Breast epithelium (tissue), 4 donors: ENCODE measurements around the gene ECM1. TPM values are rescaled to one million over a fixed set of nuclear protein-coding genes. Genes with fewer than 3 reads are reported as not detected.

Experiments
- DNase-seq, 2 donors: peaks; one replicate each; pipeline ENCODE4 v3.0.0-alpha.2; 2019; ENCODE audit warnings: low spot score in 2 of 2
- H3K27ac ChIP-seq, 2 donors: fragments of 200-600 bp; sonication (generic) in 1 of 2; one replicate each; pipeline ENCODE4 v1.5.1; 2016 to 2019; ENCODE audit warnings: mild to moderate bottlenecking in 1 of 2
- H3K27me3 ChIP-seq, 2 donors: fragments of 200-600 bp; sonication (generic) in 1 of 2; one replicate each; pipeline versions ENCODE4 v1.5.1 to v1.6.0; 2017 to 2019; ENCODE audit warnings: control low read depth in 1 of 2, mild to moderate bottlenecking in 1 of 2
- H3K36me3 ChIP-seq: fragments of 200-600 bp; one replicate; pipeline ENCODE4 v1.5.1; 2019
- H3K4me1 ChIP-seq, 2 donors: fragments of 200-600 bp; sonication (generic); one replicate each; pipeline ENCODE4 v1.5.1; 2016 to 2019; ENCODE audit warnings: control low read depth in 1 of 2
- H3K4me3 ChIP-seq, 3 donors: fragments of 200-600 bp; sonication (generic); 1 replicate in 2 of 3; 2 replicates in 1 of 3; pipeline ENCODE4 v1.5.1; 2016 to 2019; ENCODE audit warnings: mild to moderate bottlenecking in 3 of 3, moderate library complexity in 2 of 3
- H3K9me3 ChIP-seq, 2 donors: fragments of 200-600 bp; sonication (generic) in 1 of 2; one replicate each; pipeline ENCODE4 v1.5.1; 2016 to 2019; ENCODE audit warnings: control low read depth in 1 of 2
- POLR2A ChIP-seq: fragments of 450-650 bp; IDR thresholded peaks from one replicate; pipeline ENCODE4 v1.6.1; 2016; ENCODE audit warnings: antibody characterized with exemption, mild to moderate bottlenecking, moderate library complexity
- POLR2AphosphoS5 ChIP-seq, 3 donors: sonication (generic); formaldehyde crosslinking; IDR thresholded peaks; one replicate each; pipeline ENCODE4 v1.6.1; 2017; ENCODE audit warnings: antibody characterized with exemption in 3 of 3
- intact Hi-C: fragments of 100-400 bp; cut with DNase I; formaldehyde crosslinking; loops from one replicate; pipeline ENCODE4 v1.15.1; 2023; ENCODE audit warnings: low total_unique reads
- total RNA-seq, 3 donors: library from RNA; depleted of rRNA; stranded (reverse); fragments of >200 nt; gene quantifications; one replicate each; pipeline ENCODE4 v1.1.0, GENCODE V29; 2016
- TF ChIP-seq, protein P1 (sequence below), 3 donors: fragments of 450-650 bp; IDR thresholded peaks; one replicate each; pipeline ENCODE4 v1.5.1; 2016 to 2017; ENCODE audit warnings: antibody characterized with exemption in 3 of 3, mild to moderate bottlenecking in 3 of 3, moderate library complexity in 3 of 3

Gene ECM1
- total RNA-seq, 3 donors from 2014 or later: 4.0 to 53.3 (median 10.2) TPM

DNA sequence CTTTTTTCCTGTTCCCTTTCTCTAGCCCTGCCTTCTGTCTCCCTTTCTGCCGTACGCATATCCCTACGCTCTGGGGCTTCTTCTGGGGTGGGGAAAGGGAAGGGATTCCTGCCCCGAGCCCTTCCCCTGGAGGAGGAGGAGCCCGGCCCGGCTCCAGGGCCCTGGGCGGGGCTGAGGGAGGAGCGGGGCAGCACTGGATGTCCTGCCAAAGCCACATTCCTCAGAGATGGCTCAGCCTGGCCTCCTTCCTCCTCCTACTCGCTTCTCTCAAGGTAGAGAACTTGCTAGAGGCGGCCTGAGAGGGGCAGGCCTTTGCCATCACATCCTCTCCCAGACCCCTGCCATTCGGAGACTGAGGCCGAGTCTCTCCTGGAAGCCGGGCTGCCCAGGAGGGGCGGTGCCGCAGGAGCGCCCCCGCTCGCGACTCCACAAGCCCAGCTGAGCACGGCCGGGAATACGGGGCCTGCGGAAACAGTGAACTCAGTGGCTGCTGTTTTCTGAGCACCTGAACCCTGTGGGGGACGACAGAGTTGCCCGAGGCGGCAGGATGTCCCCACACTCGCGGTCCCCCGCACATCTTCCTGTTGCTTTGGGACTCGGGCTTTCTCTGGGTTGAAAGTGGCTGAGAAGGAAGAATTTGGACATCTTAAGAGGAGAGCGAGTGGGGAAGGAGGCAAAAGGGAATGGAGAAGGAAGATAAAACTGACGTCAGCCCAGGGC lies 53.5 kb downstream of the ECM1 start:
- peak overlapping the region; percentile 100 for H3K27ac ChIP-seq
- peak; percentile 78 for TF ChIP-seq POLR2A
- peak; percentile 85 to 97 (median 95) for TF ChIP-seq POLR2AphosphoS5 (IDR thresholded peaks at IDR 0.05)
- TF ChIP-seq, protein P1, sequence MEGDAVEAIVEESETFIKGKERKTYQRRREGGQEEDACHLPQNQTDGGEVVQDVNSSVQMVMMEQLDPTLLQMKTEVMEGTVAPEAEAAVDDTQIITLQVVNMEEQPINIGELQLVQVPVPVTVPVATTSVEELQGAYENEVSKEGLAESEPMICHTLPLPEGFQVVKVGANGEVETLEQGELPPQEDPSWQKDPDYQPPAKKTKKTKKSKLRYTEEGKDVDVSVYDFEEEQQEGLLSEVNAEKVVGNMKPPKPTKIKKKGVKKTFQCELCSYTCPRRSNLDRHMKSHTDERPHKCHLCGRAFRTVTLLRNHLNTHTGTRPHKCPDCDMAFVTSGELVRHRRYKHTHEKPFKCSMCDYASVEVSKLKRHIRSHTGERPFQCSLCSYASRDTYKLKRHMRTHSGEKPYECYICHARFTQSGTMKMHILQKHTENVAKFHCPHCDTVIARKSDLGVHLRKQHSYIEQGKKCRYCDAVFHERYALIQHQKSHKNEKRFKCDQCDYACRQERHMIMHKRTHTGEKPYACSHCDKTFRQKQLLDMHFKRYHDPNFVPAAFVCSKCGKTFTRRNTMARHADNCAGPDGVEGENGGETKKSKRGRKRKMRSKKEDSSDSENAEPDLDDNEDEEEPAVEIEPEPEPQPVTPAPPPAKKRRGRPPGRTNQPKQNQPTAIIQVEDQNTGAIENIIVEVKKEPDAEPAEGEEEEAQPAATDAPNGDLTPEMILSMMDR (IDR thresholded peaks at IDR 0.05): peak in 1 of 3 donors; percentile 19
- no peaks in the 10 kb centered on the region for H3K36me3 ChIP-seq
- H3K4me1 ChIP-seq: peaks cover 54 to 60% of the 10 kb centered on the region in 2 donors
- no peaks in the 10 kb centered on the region for H3K9me3 ChIP-seq
- intact Hi-C loops: loop anchor here (5.0 kb wide), 1 partner anchor 66 kb away; the partner anchor contains the start of gene ENSA
- no peaks in the 10 kb centered on the region for H3K27me3 ChIP-seq
- H3K4me3 ChIP-seq: peak overlapping the region; percentile 47 to 83 (median 57)
- DNase-seq: peak; percentile 95 to 98

GRCh38 chr1:150561974-150562445 lies 54.1 kb downstream of the ECM1 start:
- TF ChIP-seq POLR2A (peak; percentile 69), POLR2AphosphoS5 (IDR thresholded peaks at IDR 0.05) (peak; percentile 81 to 99 (median 96))
- TF ChIP-seq, protein P1 (IDR thresholded peaks at IDR 0.05): no peak
- no peaks in the 10 kb centered on the region for H3K36me3 ChIP-seq
- H3K27ac ChIP-seq: peak overlapping the region; percentile 100
- intact Hi-C loops: loop anchor here (5.0 kb wide), 1 partner anchor 65 kb away; the partner anchor contains the start of gene ENSA
- no peaks in the 10 kb centered on the region for H3K27me3 ChIP-seq
- H3K9me3 ChIP-seq: no peaks in the 10 kb centered on the region
- DNase-seq: peak; percentile 95 to 96
- peaks cover 60 to 66% of the 10 kb centered on the region in 2 donors for H3K4me1 ChIP-seq
- H3K4me3 ChIP-seq: peak overlapping the region; percentile 47 to 83 (median 57)

GRCh38 chr1:150562446-150563339 lies 54.8 kb downstream of the ECM1 start:
- no peaks in the 10 kb centered on the region for H3K36me3 ChIP-seq
- H3K9me3 ChIP-seq: no peaks in the 10 kb centered on the region
- intact Hi-C loops: loop anchor here (5.0 kb wide), 1 partner anchor 65 kb away; the partner anchor contains the start of gene ENSA
- H3K27me3 ChIP-seq: no peaks in the 10 kb centered on the region
- H3K27ac ChIP-seq: peak overlapping the region; percentile 100
- peaks cover 63 to 70% of the 10 kb centered on the region in 2 donors for H3K4me1 ChIP-seq
- DNase-seq: peak in 1 of 2 donors; percentile 43
- no peak for TF ChIP-seq POLR2AphosphoS5 (IDR thresholded peaks at IDR 0.05)
- TF ChIP-seq, protein P1 (IDR thresholded peaks at IDR 0.05): no peak
- no peak for TF ChIP-seq POLR2A
- H3K4me3 ChIP-seq: peak overlapping the region; percentile 47 to 83 (median 57)

Other genes starting within 250 kb of the ECM1 start
- 100 to 1,000 TPM in 2 of 3 donors, 10 to 100 TPM in 1; 86.9 to 138 (median 104) TPM for gene APH1A, start 239.1 kb upstream of the ECM1 start, total RNA-seq
- gene C1orf54, start 235.3 kb upstream of the ECM1 start, total RNA-seq: 10 to 100 TPM in 2 of 3 donors, 1 to 10 TPM in 1; 9.4 to 24.3 (median 13.6) TPM
- gene CIART, start 225.6 kb upstream of the ECM1 start, total RNA-seq: 1 to 10 TPM; 2.6 to 7.4 (median 4.3) TPM
- gene MRPS21, start 214.2 kb upstream of the ECM1 start, total RNA-seq: 10 to 100 TPM; 40.5 to 55.1 (median 45.1) TPM
- 10 to 100 TPM; 57.1 to 87.2 (median 82.4) TPM for gene PRPF3, start 186.6 kb upstream of the ECM1 start, total RNA-seq
- gene RPRD2, start 144.0 kb upstream of the ECM1 start, total RNA-seq: 10 to 100 TPM; 19.4 to 26.5 (median 20.3) TPM
- 10 to 100 TPM; 12.1 to 21.4 (median 19.9) TPM for gene TARS2, start 20.7 kb upstream of the ECM1 start, total RNA-seq
- gene FALEC, start 7.6 kb downstream of the ECM1 start, total RNA-seq: 1 to 10 TPM in 1 of 3 donors, not detected in 2; 2.2 TPM
- gene ADAMTSL4, start 41.3 kb downstream of the ECM1 start, total RNA-seq: 10 to 100 TPM; 11.3 to 31.8 (median 30.2) TPM
- 100 to 1,000 TPM; 257 to 535 (median 333) TPM for gene MCL1, start 71.5 kb downstream of the ECM1 start, total RNA-seq
- 100 to 1,000 TPM; 187 to 273 (median 194) TPM for gene ENSA, start 121.5 kb downstream of the ECM1 start, total RNA-seq
- gene GOLPH3L, start 189.0 kb downstream of the ECM1 start, total RNA-seq: 10 to 100 TPM; 22.2 to 44.3 (median 31.8) TPM
- under 1 TPM in 2 of 3 donors, not detected in 1; 0.48 to 0.66 TPM for gene HORMAD1, start 212.8 kb downstream of the ECM1 start, total RNA-seq